SK-N-SH treated with all-trans-retinoic acid at 6 μM for 48 hours (cell line): Measurements from ENCODE around the gene FRS2.

ENCODE experiments used
- ARNTL ChIP-seq: fragments of 450-650 bp; formaldehyde crosslinking; IDR thresholded peaks from 2 replicates; pipeline ENCODE4 v1.5.0; 2020; ENCODE audit warnings: low read depth, mild to moderate bottlenecking, moderate library complexity, borderline replicate concordance
- GLIS3 ChIP-seq: fragments of 250-450 bp; sonication (Bioruptor Pico); IDR thresholded peaks from 2 replicates; pipeline ENCODE4 v1.5.0; 2020; ENCODE audit warnings: mild to moderate bottlenecking, moderate library complexity
- ISL1 ChIP-seq: fragments of 250-450 bp; sonication (Bioruptor Pico); IDR thresholded peaks from 2 replicates; pipeline ENCODE4 v2.1.2; 2022; ENCODE audit warnings: mild to moderate bottlenecking, moderate library complexity
- RARB ChIP-seq: fragments of 250-450 bp; sonication (Bioruptor Pico); IDR thresholded peaks from 2 replicates; pipeline ENCODE4 v1.8.0; 2021; ENCODE audit warnings: mild to moderate bottlenecking, moderate library complexity
- ZFP3 ChIP-seq: fragments of 250-450 bp; sonication (Bioruptor Pico); IDR thresholded peaks from 2 replicates; pipeline ENCODE4 v1.5.0; 2020; ENCODE audit warnings: mild to moderate bottlenecking, moderate library complexity
- ZNF70 ChIP-seq: fragments of 450-650 bp; formaldehyde crosslinking; IDR thresholded peaks from 2 replicates; pipeline ENCODE4 v1.5.0; 2020; ENCODE audit warnings: mild to moderate bottlenecking, moderate library complexity

- TF ChIP-seq RARB (no peak), ZNF70 (no peak), GLIS3 (CRISPR knock-in tag) (no peak), ARNTL (no peak), ZFP3 (CRISPR knock-in tag) (no peak), ISL1 (CRISPR knock-in tag) (no peak)
These were observed 34.5 kb upstream of the FRS2 start for GRCh38 chr12:69435644-69436043.
